HEK293 (cell line): ENCODE results near the gene CEP85.

ENCODE experiments used
- SETDB1 ChIP-seq: IDR thresholded peaks from one replicate; pipeline ENCODE4 v1.6.1; 2017; ENCODE audit warnings: mild to moderate bottlenecking, low read length, moderate library complexity, mixed read lengths; ENCODE audit not compliant: insufficient read length
- ZBTB21 ChIP-seq: fragments of 450-650 bp; formaldehyde crosslinking; IDR thresholded peaks from 2 replicates; pipeline ENCODE4 v1.5.1; 2017; ENCODE audit warnings: missing biosample characterization, missing genetic modification characterization
- ZNF302 ChIP-seq: fragments of 450-650 bp; formaldehyde crosslinking; IDR thresholded peaks from 2 replicates; pipeline ENCODE4 v1.5.1; 2016; ENCODE audit warnings: missing biosample characterization, missing genetic modification characterization, low read depth
- ZNF341 ChIP-seq: fragments of 450-650 bp; formaldehyde crosslinking; IDR thresholded peaks from 2 replicates; pipeline ENCODE4; 2016; ENCODE audit warnings: low read depth, missing biosample characterization, missing genetic modification characterization
- ZNF366 ChIP-seq: fragments of 450-650 bp; formaldehyde crosslinking; conservative IDR thresholded peaks from 2 replicates; pipeline ENCODE4 v1.5.1; 2016; ENCODE audit warnings: missing biosample characterization, missing genetic modification characterization
- ZSCAN23 ChIP-seq: fragments of 450-650 bp; formaldehyde crosslinking; IDR thresholded peaks from 2 replicates; pipeline ENCODE4 v1.5.1; 2016; ENCODE audit warnings: missing biosample characterization, missing genetic modification characterization
- TF ChIP-seq, protein P1 (sequence below): fragments of 450-650 bp; formaldehyde crosslinking; optimal IDR thresholded peaks from 2 replicates; pipeline ENCODE3; 2016; ENCODE audit warnings: missing biosample characterization, mild to moderate bottlenecking, missing genetic modification characterization
- TF ChIP-seq, protein P2 (sequence below): fragments of 450-650 bp; formaldehyde crosslinking; IDR thresholded peaks from 2 replicates; pipeline ENCODE4 v1.5.1; 2016; ENCODE audit warnings: missing biosample characterization, missing genetic modification characterization
- TF ChIP-seq, protein P3 (sequence below): fragments of 450-650 bp; formaldehyde crosslinking; conservative IDR thresholded peaks from 2 replicates; pipeline ENCODE4 v1.5.1; 2016; ENCODE audit warnings: low read depth, missing biosample characterization, missing genetic modification characterization
- TF ChIP-seq, protein P4 (sequence below): fragments of 450-650 bp; formaldehyde crosslinking; IDR thresholded peaks from 2 replicates; pipeline ENCODE4 v1.5.1; 2016; ENCODE audit warnings: missing biosample characterization, missing genetic modification characterization

DNA sequence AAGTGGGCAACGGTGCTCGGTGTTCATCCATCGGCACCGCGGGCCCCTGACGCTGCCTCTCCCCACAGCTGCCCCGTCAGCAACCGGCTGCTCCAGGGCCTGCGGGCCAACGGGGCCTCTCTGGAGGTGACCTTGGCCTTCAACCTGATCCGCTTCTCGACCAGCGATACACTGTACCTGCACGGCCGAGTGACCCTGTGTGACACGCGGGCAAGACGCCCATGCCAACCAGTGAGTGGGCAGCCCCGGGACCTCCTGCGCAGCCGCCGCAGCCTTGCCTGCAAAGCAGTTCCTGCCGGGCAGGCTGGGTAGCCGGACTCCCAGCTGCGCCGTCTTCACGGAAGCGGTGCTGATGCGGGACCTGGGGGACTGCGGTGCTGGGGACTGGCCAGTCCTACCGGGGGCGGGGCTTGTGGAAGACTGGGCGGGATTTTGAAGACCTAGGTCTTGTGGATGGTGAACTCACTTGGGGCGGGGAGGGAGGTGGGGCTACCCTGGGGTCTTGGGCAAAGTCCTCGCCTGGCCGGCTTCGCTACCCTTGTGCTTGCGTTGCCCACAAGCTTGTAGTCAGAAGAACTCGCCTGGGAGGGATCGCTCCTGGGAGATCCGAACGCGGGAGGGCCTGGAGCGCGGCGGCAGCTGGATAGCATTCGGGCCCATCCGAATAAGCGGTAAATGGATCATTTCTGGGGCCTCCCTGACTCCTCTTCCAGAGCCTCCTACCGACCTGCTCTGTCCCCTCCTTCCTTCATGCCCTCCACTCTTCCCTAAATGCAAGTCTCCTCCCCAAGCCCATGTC is 8.8 kb upstream of the CEP85 start:
- TF ChIP-seq, protein P1, sequence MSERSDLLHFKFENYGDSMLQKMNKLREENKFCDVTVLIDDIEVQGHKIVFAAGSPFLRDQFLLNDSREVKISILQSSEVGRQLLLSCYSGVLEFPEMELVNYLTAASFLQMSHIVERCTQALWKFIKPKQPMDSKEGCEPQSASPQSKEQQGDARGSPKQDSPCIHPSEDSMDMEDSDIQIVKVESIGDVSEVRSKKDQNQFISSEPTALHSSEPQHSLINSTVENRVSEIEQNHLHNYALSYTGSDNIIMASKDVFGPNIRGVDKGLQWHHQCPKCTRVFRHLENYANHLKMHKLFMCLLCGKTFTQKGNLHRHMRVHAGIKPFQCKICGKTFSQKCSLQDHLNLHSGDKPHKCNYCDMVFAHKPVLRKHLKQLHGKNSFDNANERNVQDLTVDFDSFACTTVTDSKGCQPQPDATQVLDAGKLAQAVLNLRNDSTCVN (tag by site-specific recombination) = no peak
- TF ChIP-seq, protein P2, sequence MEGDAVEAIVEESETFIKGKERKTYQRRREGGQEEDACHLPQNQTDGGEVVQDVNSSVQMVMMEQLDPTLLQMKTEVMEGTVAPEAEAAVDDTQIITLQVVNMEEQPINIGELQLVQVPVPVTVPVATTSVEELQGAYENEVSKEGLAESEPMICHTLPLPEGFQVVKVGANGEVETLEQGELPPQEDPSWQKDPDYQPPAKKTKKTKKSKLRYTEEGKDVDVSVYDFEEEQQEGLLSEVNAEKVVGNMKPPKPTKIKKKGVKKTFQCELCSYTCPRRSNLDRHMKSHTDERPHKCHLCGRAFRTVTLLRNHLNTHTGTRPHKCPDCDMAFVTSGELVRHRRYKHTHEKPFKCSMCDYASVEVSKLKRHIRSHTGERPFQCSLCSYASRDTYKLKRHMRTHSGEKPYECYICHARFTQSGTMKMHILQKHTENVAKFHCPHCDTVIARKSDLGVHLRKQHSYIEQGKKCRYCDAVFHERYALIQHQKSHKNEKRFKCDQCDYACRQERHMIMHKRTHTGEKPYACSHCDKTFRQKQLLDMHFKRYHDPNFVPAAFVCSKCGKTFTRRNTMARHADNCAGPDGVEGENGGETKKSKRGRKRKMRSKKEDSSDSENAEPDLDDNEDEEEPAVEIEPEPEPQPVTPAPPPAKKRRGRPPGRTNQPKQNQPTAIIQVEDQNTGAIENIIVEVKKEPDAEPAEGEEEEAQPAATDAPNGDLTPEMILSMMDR (tag by site-specific recombination) = no peak
- TF ChIP-seq ZNF302 (no peak), ZBTB21 (tag by site-specific recombination) (no peak), ZNF341 (no peak), SETDB1 (no peak), ZNF366 (tag by site-specific recombination) (no peak), ZSCAN23 (tag by site-specific recombination) (no peak)
- TF ChIP-seq, protein P3, sequence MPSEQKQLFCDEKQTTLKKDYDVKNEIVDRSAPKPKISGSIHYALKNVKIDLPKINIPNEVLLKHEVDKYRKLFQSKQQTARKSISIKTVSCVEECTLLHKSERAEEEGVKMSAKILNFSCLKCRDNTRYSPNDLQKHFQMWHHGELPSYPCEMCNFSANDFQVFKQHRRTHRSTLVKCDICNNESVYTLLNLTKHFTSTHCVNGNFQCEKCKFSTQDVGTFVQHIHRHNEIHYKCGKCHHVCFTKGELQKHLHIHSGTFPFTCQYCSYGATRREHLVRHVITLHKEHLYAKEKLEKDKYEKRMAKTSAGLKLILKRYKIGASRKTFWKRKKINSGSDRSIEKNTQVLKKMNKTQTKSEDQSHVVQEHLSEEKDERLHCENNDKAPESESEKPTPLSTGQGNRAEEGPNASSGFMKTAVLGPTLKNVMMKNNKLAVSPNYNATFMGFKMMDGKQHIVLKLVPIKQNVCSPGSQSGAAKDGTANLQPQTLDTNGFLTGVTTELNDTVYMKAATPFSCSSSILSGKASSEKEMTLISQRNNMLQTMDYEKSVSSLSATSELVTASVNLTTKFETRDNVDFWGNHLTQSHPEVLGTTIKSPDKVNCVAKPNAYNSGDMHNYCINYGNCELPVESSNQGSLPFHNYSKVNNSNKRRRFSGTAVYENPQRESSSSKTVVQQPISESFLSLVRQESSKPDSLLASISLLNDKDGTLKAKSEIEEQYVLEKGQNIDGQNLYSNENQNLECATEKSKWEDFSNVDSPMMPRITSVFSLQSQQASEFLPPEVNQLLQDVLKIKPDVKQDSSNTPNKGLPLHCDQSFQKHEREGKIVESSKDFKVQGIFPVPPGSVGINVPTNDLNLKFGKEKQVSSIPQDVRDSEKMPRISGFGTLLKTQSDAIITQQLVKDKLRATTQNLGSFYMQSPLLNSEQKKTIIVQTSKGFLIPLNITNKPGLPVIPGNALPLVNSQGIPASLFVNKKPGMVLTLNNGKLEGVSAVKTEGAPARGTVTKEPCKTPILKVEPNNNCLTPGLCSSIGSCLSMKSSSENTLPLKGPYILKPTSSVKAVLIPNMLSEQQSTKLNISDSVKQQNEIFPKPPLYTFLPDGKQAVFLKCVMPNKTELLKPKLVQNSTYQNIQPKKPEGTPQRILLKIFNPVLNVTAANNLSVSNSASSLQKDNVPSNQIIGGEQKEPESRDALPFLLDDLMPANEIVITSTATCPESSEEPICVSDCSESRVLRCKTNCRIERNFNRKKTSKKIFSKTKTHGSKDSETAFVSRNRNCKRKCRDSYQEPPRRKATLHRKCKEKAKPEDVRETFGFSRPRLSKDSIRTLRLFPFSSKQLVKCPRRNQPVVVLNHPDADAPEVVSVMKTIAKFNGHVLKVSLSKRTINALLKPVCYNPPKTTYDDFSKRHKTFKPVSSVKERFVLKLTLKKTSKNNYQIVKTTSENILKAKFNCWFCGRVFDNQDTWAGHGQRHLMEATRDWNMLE = no peak
- TF ChIP-seq, protein P4, sequence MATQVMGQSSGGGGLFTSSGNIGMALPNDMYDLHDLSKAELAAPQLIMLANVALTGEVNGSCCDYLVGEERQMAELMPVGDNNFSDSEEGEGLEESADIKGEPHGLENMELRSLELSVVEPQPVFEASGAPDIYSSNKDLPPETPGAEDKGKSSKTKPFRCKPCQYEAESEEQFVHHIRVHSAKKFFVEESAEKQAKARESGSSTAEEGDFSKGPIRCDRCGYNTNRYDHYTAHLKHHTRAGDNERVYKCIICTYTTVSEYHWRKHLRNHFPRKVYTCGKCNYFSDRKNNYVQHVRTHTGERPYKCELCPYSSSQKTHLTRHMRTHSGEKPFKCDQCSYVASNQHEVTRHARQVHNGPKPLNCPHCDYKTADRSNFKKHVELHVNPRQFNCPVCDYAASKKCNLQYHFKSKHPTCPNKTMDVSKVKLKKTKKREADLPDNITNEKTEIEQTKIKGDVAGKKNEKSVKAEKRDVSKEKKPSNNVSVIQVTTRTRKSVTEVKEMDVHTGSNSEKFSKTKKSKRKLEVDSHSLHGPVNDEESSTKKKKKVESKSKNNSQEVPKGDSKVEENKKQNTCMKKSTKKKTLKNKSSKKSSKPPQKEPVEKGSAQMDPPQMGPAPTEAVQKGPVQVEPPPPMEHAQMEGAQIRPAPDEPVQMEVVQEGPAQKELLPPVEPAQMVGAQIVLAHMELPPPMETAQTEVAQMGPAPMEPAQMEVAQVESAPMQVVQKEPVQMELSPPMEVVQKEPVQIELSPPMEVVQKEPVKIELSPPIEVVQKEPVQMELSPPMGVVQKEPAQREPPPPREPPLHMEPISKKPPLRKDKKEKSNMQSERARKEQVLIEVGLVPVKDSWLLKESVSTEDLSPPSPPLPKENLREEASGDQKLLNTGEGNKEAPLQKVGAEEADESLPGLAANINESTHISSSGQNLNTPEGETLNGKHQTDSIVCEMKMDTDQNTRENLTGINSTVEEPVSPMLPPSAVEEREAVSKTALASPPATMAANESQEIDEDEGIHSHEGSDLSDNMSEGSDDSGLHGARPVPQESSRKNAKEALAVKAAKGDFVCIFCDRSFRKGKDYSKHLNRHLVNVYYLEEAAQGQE (tag by site-specific recombination) = no peak
